ENCODE data around the gene UCN.
"Not testable (repeated sequence)": the region's sequence is repeated elsewhere in the genome, so short reads cannot be mapped to it uniquely, and the experiment has no call there.

The UCN gene

GRCh38 chr2:27282892-27283291 is 25.4 kb downstream of the UCN start:
- DNase-seq (ENCODE audit: low spot score): no peak

- DNase-seq (ENCODE audit: low spot score): no peak
Measured at GRCh38 chr2:27281855-27282559, 26.2 kb downstream of the UCN start, which contains the start of gene TRIM54. TSS of gene TRIM54 (plus strand) at chr2:27282429. CDS start at chr2:27282732, 303 bp downstream.

GRCh38 chr2:27281442-27281841 is 26.8 kb downstream of the UCN start:
- DNase-seq (ENCODE audit: low spot score): no peak

- DNase-seq (ENCODE audit: low spot score): no peak
Measured at GRCh38 chr2:27280826-27281225, 27.4 kb downstream of the UCN start.

GRCh38 chr2:27278010-27278409 is 30.2 kb downstream of the UCN start:
- DNase-seq (ENCODE audit: low spot score): no peak

GRCh38 chr2:27275211-27276150 is 32.8 kb downstream of the UCN start, which contains the start of gene DNAJC5G:
TSS of gene DNAJC5G (plus strand) at chr2:27275433. CDS start at chr2:27276729, 1,296 bp downstream.
- DNase-seq (ENCODE audit: low spot score): no peak

GRCh38 chr2:27272537-27273522 is 35.4 kb downstream of the UCN start:
- not testable (repeated sequence) for DNase-seq (ENCODE audit: low spot score)

GRCh38 chr2:27271631-27272340 is 36.5 kb downstream of the UCN start:
- DNase-seq (ENCODE audit: low spot score): no peak

GRCh38 chr2:27270670-27271069 is 37.6 kb downstream of the UCN start:
- DNase-seq (ENCODE audit: low spot score): no peak

GRCh38 chr2:27270131-27270530 is 38.1 kb downstream of the UCN start:
- DNase-seq (ENCODE audit: low spot score): no peak

- not testable (repeated sequence) for DNase-seq (ENCODE audit: low spot score)
Measured at GRCh38 chr2:27268296-27268695, 39.9 kb downstream of the UCN start.

GRCh38 chr2:27265536-27265870 is 42.7 kb downstream of the UCN start:
- no peak for DNase-seq (ENCODE audit: low spot score)

GRCh38 chr2:27264753-27265535 is 43.3 kb downstream of the UCN start:
- peak; percentile 50 for DNase-seq (ENCODE audit: low spot score)

- no peak for DNase-seq (ENCODE audit: low spot score)
Measured at GRCh38 chr2:27264253-27264752, 43.9 kb downstream of the UCN start.

GRCh38 chr2:27263287-27264252 is 44.7 kb downstream of the UCN start:
- no peak for DNase-seq (ENCODE audit: low spot score)

- DNase-seq (ENCODE audit: low spot score): peak; percentile 59
Measured at GRCh38 chr2:27262379-27263286, 45.6 kb downstream of the UCN start, which contains the start of gene SLC30A3. TSS of gene SLC30A3 (minus strand) at chr2:27263047. CDS start at chr2:27262906, 141 bp downstream.

GRCh38 chr2:27261926-27262298 is 46.3 kb downstream of the UCN start:
- no peak for DNase-seq (ENCODE audit: low spot score)

Measured in CD4-positive, alpha-beta T cell treated with Interleukin-15 for 4 hours (primary cell).